NCI-H69 (cell line): ENCODE results near the gene SPTBN2.

Source experiments
- DNase-seq: peaks from one replicate; lab custom pipeline; 2025; lab: John Stamatoyannopoulos, UW

Gene SPTBN2

DNA sequence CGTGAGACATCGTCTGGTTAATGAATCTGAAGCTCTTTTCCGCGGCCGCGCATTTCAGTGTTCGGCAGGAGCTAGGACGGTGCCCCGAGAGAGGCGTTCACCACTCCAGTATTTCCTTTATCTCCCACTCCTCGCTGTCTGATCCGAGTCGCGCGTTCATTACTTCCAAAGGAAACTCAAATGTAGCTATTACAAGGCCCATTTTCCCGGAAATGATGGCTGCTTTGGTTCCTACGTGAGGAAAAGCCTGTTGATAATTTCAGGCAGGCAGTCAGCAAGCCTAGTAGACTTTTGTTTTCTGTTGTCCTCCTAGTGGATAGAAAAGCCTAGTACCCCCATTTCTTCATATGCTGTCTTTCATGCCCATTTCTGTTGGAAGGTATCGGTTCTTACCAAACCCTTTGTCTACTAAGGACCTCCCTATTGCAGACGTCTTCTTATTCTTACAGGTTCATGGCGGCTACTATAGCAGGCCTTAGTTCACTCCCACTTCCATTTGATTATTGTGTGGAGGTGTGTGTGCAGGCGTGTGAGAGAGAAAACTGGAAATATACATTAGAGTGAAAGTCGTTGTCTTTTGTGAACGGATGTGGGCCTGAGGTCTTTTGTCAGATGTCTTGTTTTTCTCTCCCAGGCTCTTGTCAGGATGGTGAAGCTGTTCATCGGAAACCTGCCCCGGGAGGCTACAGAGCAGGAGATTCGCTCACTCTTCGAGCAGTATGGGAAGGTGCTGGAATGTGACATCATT is 89.8 kb downstream of the SPTBN2 start:
- peak; percentile 70 for DNase-seq

DNA sequence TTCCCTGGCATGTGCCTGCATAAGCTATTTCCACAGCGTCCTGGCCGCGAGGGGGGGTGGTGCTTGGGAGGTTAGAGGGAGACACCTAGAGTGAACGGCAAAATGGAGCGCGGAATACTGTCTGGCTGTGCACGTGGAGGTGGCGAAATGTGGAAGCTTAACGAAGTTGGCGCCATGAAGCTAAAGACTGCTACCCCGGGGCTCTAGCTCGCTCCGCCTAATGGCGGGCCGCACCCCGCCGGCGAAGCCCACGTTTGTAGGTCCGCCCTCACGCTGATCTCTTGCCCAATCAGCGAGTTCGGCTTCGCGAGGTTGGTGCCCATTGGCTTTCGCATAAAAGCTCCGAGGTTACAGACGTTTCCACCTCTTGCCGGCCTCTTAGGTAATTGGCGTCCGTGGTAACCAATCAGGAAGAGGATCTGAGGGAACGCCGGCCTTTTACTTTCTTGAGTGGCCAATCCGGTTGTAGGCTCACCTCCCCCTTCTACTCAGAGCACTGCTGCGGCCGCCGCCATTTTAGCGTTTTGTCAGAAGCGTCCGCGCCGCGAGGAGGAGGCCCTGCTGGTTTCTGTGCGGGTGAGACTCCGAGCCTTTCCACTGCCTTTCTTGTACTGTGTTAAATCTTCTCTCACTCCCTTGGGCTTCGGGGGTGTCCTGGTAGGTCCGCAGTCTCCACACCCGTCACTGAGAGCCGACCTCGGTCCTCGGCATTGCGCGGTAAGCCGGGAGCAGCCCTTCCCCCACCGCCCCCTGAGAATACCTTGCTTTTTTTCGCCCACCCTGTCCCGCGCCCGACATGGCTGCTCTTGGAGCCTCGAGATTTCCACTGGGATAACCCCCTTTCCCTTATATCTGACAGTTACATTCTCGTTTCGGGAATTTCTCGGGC is 90.6 kb downstream of the SPTBN2 start, which contains the start of gene RBM4:
Gene RBM4, plus strand, starts transcription at position 527 of the 889 bp plus-strand sequence. CDS start 1,009 bp downstream, outside the sequence.
- peak; percentile 100 for DNase-seq

DNA sequence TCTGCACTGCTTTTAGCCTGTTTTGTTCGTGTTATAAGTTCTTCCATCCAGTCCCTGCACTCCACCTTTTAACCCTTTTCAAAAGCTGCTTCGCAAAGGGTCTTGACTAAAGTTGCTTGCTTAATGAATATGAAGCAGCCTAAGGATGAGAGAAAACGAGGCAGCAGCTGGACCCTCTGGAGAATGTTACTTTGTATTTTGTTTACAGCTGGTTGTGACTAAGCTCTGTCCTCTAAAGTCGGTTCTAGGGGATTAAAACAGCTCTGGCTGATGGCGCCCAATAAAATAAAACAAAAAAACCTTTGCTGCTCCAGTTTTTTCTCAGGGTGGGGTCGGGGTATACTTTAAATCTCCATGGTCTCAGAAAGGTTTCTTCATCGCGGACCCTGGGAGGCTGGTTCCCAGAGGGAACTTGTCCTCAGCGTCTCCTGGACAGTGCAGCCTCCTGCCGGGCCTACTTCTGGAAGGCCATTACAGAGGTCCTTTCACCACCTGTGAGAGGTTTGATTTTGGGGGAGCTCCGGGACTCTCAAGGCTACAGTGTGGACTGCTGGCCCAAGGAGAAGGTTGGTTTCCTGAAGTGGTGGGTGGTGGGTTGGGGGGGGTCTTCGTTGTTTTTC is 91.3 kb downstream of the SPTBN2 start:
- peak; percentile 75 for DNase-seq

DNA sequence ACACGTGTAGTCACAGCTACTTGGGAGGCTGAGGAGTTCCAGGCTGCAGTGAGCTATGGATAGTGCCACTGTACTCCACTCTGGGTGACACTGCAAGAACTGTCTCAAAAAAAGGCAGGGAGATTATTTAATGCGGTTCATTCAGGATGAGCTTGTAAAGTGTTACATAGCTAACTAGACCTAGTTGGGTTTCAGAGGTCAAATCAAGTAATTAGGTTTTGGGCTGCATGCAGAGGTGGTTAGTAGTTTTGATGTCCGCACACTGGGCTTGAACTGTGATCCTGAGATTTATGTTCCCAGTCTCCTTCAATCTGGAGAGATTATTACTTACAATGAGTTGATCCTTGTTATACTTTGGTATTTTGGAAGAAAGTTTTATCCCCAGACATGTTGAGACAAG is 92.6 kb downstream of the SPTBN2 start:
- DNase-seq: peak; percentile 21
